ENCODE measurements around the gene UNK. TPM values are rescaled to one million over a fixed set of nuclear protein-coding genes. Genes with fewer than 3 reads are reported as not detected.

The UNK gene
- total and polyA plus RNA-seq, 8 donors = 19.8 to 54.6 (median 49.0) TPM

GRCh38 chr17:75829747-75830146, 45.1 kb downstream of the UNK start:
- ATAC-seq = no peak

GRCh38 chr17:75830164-75831031, 45.8 kb downstream of the UNK start:
- intact Hi-C loops (cut with DNase I) = no loop called here
- H3K27me3 ChIP-seq = no peaks in the 10 kb centered on the region
- DNase-seq (peak in 1 of 4 donors; percentile 74), ATAC-seq (no peak)
- H3K4me1 ChIP-seq = peaks cover 13 to 40% of the 10 kb centered on the region in 2 donors
- H3K9me3 ChIP-seq = no peaks in the 10 kb centered on the region
- H3K27ac ChIP-seq = no peak overlapping the region
- peaks cover 0 to 90% of the 10 kb centered on the region in 2 donors for H3K36me3 ChIP-seq
- peak; percentile 32 to 58 for TF ChIP-seq CTCF (IDR thresholded peaks at IDR 0.05)
- H3K4me3 ChIP-seq = no peak overlapping the region

More at GRCh38 chr17:75829747-75830146, 45.1 kb downstream of the UNK start:
- no peaks in the 10 kb centered on the region for H3K9me3 ChIP-seq
- no peak overlapping the region for H3K4me3 ChIP-seq
- no peak for TF ChIP-seq CTCF (IDR thresholded peaks at IDR 0.05)
- no peak overlapping the region for H3K27ac ChIP-seq
- DNase-seq = no peak
- H3K36me3 ChIP-seq = peaks cover 0 to 90% of the 10 kb centered on the region in 2 donors
- intact Hi-C loops (cut with DNase I) = no loop called here
- H3K4me1 ChIP-seq = peaks cover 13 to 35% of the 10 kb centered on the region in 2 donors
- no peaks in the 10 kb centered on the region for H3K27me3 ChIP-seq

GRCh38 chr17:75831032-75831571, 46.5 kb downstream of the UNK start:
- no peak overlapping the region for H3K4me3 ChIP-seq
- no peak for DNase-seq
- ATAC-seq = no peak
- no peak overlapping the region for H3K27ac ChIP-seq
- H3K4me1 ChIP-seq = peaks cover 13 to 42% of the 10 kb centered on the region in 2 donors
- intact Hi-C loops (cut with DNase I) = no loop called here
- H3K36me3 ChIP-seq = peaks cover 0 to 90% of the 10 kb centered on the region in 2 donors
- no peak for TF ChIP-seq CTCF (IDR thresholded peaks at IDR 0.05)
- H3K27me3 ChIP-seq = no peaks in the 10 kb centered on the region
- no peaks in the 10 kb centered on the region for H3K9me3 ChIP-seq

GRCh38 chr17:75832164-75832651, 47.6 kb downstream of the UNK start:
- H3K27ac ChIP-seq = peak overlapping the region; percentile 13 to 75
- TF ChIP-seq CTCF (IDR thresholded peaks at IDR 0.05) = no peak

More at GRCh38 chr17:75832164-75832651, 47.6 kb downstream of the UNK start:
- Histone ChIP-seq H3K4me1 (peaks cover 11 to 40% of the 10 kb centered on the region in 2 donors), H3K36me3 (peaks cover 0 to 90% of the 10 kb centered on the region in 2 donors), H3K4me3 (no peak overlapping the region), H3K27me3 (no peaks in the 10 kb centered on the region), H3K9me3 (no peaks in the 10 kb centered on the region)
- intact Hi-C loops (cut with DNase I) = no loop called here
- DNase-seq (peak in 1 of 4 donors; percentile 60), ATAC-seq (peak; percentile 51)

All from left lung (tissue), 10 donors.